GM23338 (cell line): ENCODE measurements around the gene SART3. TPM values are rescaled to one million over a fixed set of nuclear protein-coding genes. Genes with fewer than 3 reads are reported as not detected.

Experiments used
- ATAC-seq: fragments of 200-7000 bp; cut with Tn5 transposase; 3 replicates; pipeline ENCODE4 v1.9.1; 2020
- DNase-seq: peaks from one replicate; pipeline ENCODE4 v3.0.0-alpha.2; 2015; ENCODE audit warnings: low spot score
- H2AFZ ChIP-seq: fragments of 200-600 bp; sonication (generic); 2 replicates; pipeline ENCODE4 v1.8.0; 2016; ENCODE audit warnings: antibody characterized with exemption, mild to moderate bottlenecking, moderate library complexity
- H3F3A ChIP-seq: fragments of 200-600 bp; sonication (generic); replicated peaks from 2 replicates; pipeline ENCODE4 v1.8.0; 2017; ENCODE audit warnings: antibody characterized with exemption, mixed run types, low read depth
- H3K27ac ChIP-seq: fragments of 200-600 bp; sonication (generic); 2 replicates; pipeline ENCODE4 v1.6.1; 2016; ENCODE audit warnings: low read depth
- H3K27me3 ChIP-seq: fragments of 200-600 bp; sonication (generic); 2 replicates; pipeline ENCODE4 v1.8.0; 2016; ENCODE audit warnings: mild to moderate bottlenecking, mixed run types, moderate library complexity; ENCODE audit not compliant: insufficient read depth
- H3K36me3 ChIP-seq: fragments of 200-600 bp; sonication (generic); 2 replicates; pipeline ENCODE4 v1.8.0; 2016; ENCODE audit warnings: mild to moderate bottlenecking; ENCODE audit not compliant: insufficient read depth
- H3K4me1 ChIP-seq: fragments of 200-600 bp; sonication (generic); 2 replicates; pipeline ENCODE4 v1.8.0; 2016; ENCODE audit warnings: mild to moderate bottlenecking, moderate library complexity; ENCODE audit not compliant: insufficient read depth
- H3K4me2 ChIP-seq: fragments of 200-600 bp; sonication (generic); 2 replicates; pipeline ENCODE4 v1.7.1; 2017; ENCODE audit warnings: mixed run types
- H3K4me3 ChIP-seq: fragments of 200-600 bp; sonication (generic); 2 replicates; pipeline ENCODE4 v1.6.1; 2016; ENCODE audit warnings: mixed run types
- H3K79me2 ChIP-seq: fragments of 200-600 bp; sonication (generic); replicated peaks from 2 replicates; pipeline ENCODE4 v1.8.0; 2017; ENCODE audit warnings: mild to moderate bottlenecking; ENCODE audit not compliant: insufficient read depth
- H3K9me2 ChIP-seq: fragments of 200-600 bp; sonication (generic); 2 replicates; pipeline ENCODE4 v1.8.0; 2017; ENCODE audit not compliant: insufficient read depth
- H4K20me1 ChIP-seq: fragments of 200-600 bp; sonication (generic); replicated peaks from 2 replicates; pipeline ENCODE4 v1.8.0; 2017; ENCODE audit warnings: mild to moderate bottlenecking; ENCODE audit not compliant: insufficient read depth
- H3K27ac Mint-ChIP-seq: 2 replicates; pipeline ENCODE4 v1.8.0; 2020; ENCODE audit warnings: inconsistent platforms, mild to moderate bottlenecking, moderate library complexity, mixed read lengths
- H3K27me3 Mint-ChIP-seq: 3 replicates; pipeline ENCODE4 v1.8.0; 2022; ENCODE audit warnings: low read depth, mild to moderate bottlenecking, moderate library complexity, mixed read lengths, inconsistent platforms; ENCODE audit not compliant: insufficient read depth, poor library complexity
- H3K36me3 Mint-ChIP-seq: 3 replicates; pipeline ENCODE4 v1.8.0; 2021; ENCODE audit warnings: low read depth, mild to moderate bottlenecking, inconsistent platforms, moderate library complexity, mixed read lengths
- H3K4me1 Mint-ChIP-seq: 3 replicates; pipeline ENCODE4 v1.8.0; 2020; ENCODE audit warnings: mild to moderate bottlenecking, inconsistent platforms, mixed read lengths
- H3K4me3 Mint-ChIP-seq: 3 replicates; pipeline ENCODE4 v1.8.0; 2021; ENCODE audit warnings: moderate library complexity, mild to moderate bottlenecking, inconsistent platforms, mixed read lengths
- H3K9me3 Mint-ChIP-seq: 3 replicates; pipeline ENCODE4 v1.8.0; 2020; ENCODE audit warnings: moderate library complexity, mild to moderate bottlenecking, inconsistent platforms, mixed read lengths
- CREB1 ChIP-seq: fragments of 250-450 bp; sonication (Bioruptor Pico); IDR thresholded peaks from 2 replicates; pipeline ENCODE4 v1.5.0; 2020; ENCODE audit warnings: low read depth, mild to moderate bottlenecking, moderate library complexity
- CTCF ChIP-seq, 2 experiments: fragments of 200-600 bp in 1 of 2; sonication (generic) in 1 of 2; conservative IDR thresholded peaks; 2 replicates each; pipeline versions ENCODE4 v1.5.1 to v1.6.1; 2016 to 2017; ENCODE audit warnings: antibody characterized with exemption in 2 of 2, low read depth in 2 of 2, mild to moderate bottlenecking in 2 of 2, moderate library complexity in 1 of 2
- ETS1 ChIP-seq: IDR thresholded peaks from 2 replicates; pipeline ENCODE4 v1.6.1; 2016; ENCODE audit warnings: antibody characterized with exemption
- EZH2 ChIP-seq: fragments of 200-600 bp; sonication (generic); IDR thresholded peaks from one replicate; pipeline ENCODE4 v1.8.0; 2017; ENCODE audit warnings: antibody characterized with exemption, mild to moderate bottlenecking, low read depth; ENCODE audit not compliant: unreplicated experiment
- EZH2phosphoT487 ChIP-seq: fragments of 200-600 bp; sonication (generic); IDR thresholded peaks from one replicate; pipeline ENCODE4 v1.8.1; 2018; ENCODE audit warnings: antibody characterized with exemption; ENCODE audit not compliant: unreplicated experiment
- JUNB ChIP-seq: IDR thresholded peaks from one replicate; pipeline ENCODE4 v1.6.1; 2016; ENCODE audit warnings: antibody characterized with exemption; ENCODE audit not compliant: unreplicated experiment
- NANOG ChIP-seq: IDR thresholded peaks from 2 replicates; pipeline ENCODE4 v1.6.1; 2016; ENCODE audit warnings: antibody characterized with exemption, borderline replicate concordance
- POLR2AphosphoS5 ChIP-seq: IDR thresholded peaks from 2 replicates; pipeline ENCODE4 v1.6.1; 2016; ENCODE audit warnings: antibody characterized with exemption, low read depth
- REST ChIP-seq: IDR thresholded peaks from one replicate; pipeline ENCODE4 v1.6.1; 2018; ENCODE audit warnings: antibody characterized with exemption; ENCODE audit not compliant: unreplicated experiment
- STAT1 ChIP-seq: IDR thresholded peaks from one replicate; pipeline ENCODE4 v1.6.1; 2016; ENCODE audit warnings: antibody characterized with exemption; ENCODE audit not compliant: unreplicated experiment
- ZNF114 ChIP-seq: fragments of 250-450 bp; sonication (Bioruptor Pico); IDR thresholded peaks from 2 replicates; pipeline ENCODE4 v1.5.0; 2020; ENCODE audit warnings: mild to moderate bottlenecking, moderate library complexity
- ZNF331 ChIP-seq: fragments of 250-450 bp; sonication (Bioruptor Pico); IDR thresholded peaks from 2 replicates; pipeline ENCODE4 v1.5.0; 2020; ENCODE audit warnings: low read depth, mild to moderate bottlenecking, moderate library complexity
- ZNF462 ChIP-seq: fragments of 250-450 bp; sonication (Bioruptor Pico); IDR thresholded peaks from 2 replicates; pipeline ENCODE4 v1.5.0; 2020; ENCODE audit warnings: mild to moderate bottlenecking, moderate library complexity
- polyA plus RNA-seq: library from polyadenylated mRNA; unstranded; fragments of >200 nt; fragmentation: Nextera tagmentation; extraction: Ambion mirVana; gene quantifications from 2 replicates; pipeline ENCODE4 v1.2.1, GENCODE V29; 2016
- total RNA-seq: library from RNA; depleted of rRNA; stranded (reverse); fragments of >200 nt; shearing (Covaris generic); gene quantifications from 2 replicates; pipeline ENCODE4 v1.2.3, GENCODE V29; 2014

Gene SART3
- total and polyA plus RNA-seq, 2 experiments from 2014 or later = 49.8 to 112 TPM

- Histone ChIP-seq H3K27ac (no peak overlapping the region), H3K9me2 (no peaks in the 10 kb centered on the region; the same call in 1 of the 2 replicates), H3K4me1 (no peaks in the 10 kb centered on the region), H2AFZ (0 out of 2 replicates have a peak overlapping the region, but pooled peaks have one; percentile 47), H3K36me3 (no peaks in the 10 kb centered on the region), H3K79me2 (no peaks in the 10 kb centered on the region), H3K4me2 (no peak overlapping the region), H3K27me3 (no peaks in the 10 kb centered on the region), H3K4me3 (no peak overlapping the region), H3F3A (no peaks in the 10 kb centered on the region), H4K20me1 (no peaks in the 10 kb centered on the region)
- Mint-ChIP-seq H3K9me3 (no peaks in the 10 kb centered on the region), H3K27me3 (no peaks in the 10 kb centered on the region), H3K4me1 (no peaks in the 10 kb centered on the region), H3K36me3 (no peaks in the 10 kb centered on the region), H3K4me3 (no peak overlapping the region), H3K27ac (no peak overlapping the region)
- TF ChIP-seq CTCF (conservative IDR thresholded peaks at IDR 0.05; ENCODE audit: low read depth in 2 of 2) = no peak
- no peak for TF ChIP-seq ETS1
- no peak for TF ChIP-seq STAT1
- TF ChIP-seq ZNF114 = no peak
- no peak for TF ChIP-seq REST
- TF ChIP-seq POLR2AphosphoS5 = no peak
- TF ChIP-seq ZNF331 (CRISPR knock-in tag) = no peak
- TF ChIP-seq JUNB = no peak
- no peak for TF ChIP-seq ZNF462 (CRISPR knock-in tag)
- no peak for TF ChIP-seq CREB1 (CRISPR knock-in tag)
- no peak for TF ChIP-seq EZH2
- TF ChIP-seq EZH2phosphoT487 = no peak
- TF ChIP-seq NANOG = no peak
- no peak for DNase-seq
- no peak for ATAC-seq
Observed at GRCh38 chr12:108495823-108496579, 65.0 kb downstream of the SART3 start.
